ENCODE data around the gene HAS3. TPM values are rescaled to one million over a fixed set of nuclear protein-coding genes. Genes with fewer than 3 reads are reported as not detected.
A peak's percentile ranks its signal among the peaks of the same experiment; 100 is the strongest.

HAS3 gene, protein sequence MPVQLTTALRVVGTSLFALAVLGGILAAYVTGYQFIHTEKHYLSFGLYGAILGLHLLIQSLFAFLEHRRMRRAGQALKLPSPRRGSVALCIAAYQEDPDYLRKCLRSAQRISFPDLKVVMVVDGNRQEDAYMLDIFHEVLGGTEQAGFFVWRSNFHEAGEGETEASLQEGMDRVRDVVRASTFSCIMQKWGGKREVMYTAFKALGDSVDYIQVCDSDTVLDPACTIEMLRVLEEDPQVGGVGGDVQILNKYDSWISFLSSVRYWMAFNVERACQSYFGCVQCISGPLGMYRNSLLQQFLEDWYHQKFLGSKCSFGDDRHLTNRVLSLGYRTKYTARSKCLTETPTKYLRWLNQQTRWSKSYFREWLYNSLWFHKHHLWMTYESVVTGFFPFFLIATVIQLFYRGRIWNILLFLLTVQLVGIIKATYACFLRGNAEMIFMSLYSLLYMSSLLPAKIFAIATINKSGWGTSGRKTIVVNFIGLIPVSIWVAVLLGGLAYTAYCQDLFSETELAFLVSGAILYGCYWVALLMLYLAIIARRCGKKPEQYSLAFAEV
- total RNA-seq = 2.1 TPM
- 0.34 TPM for polyA plus RNA-seq (ENCODE audit: insufficient read depth, low read depth, low replicate concordance)
- long read RNA-seq, donor 1 = 0 reads
- long read RNA-seq, donor 2 = 0 reads
- long read RNA-seq, donor 3 = 0 reads
- long read RNA-seq, donor 4 = 0 reads
- long read RNA-seq, donor 5 = 0 reads
- long read RNA-seq, donor 6 = 0 reads
- long read RNA-seq, donor 7 = 0 reads
- long read RNA-seq, donor 8 = 0 reads
- long read RNA-seq, donor 9 = 0 reads
- long read RNA-seq, donor 10 = 0 reads

DNA sequence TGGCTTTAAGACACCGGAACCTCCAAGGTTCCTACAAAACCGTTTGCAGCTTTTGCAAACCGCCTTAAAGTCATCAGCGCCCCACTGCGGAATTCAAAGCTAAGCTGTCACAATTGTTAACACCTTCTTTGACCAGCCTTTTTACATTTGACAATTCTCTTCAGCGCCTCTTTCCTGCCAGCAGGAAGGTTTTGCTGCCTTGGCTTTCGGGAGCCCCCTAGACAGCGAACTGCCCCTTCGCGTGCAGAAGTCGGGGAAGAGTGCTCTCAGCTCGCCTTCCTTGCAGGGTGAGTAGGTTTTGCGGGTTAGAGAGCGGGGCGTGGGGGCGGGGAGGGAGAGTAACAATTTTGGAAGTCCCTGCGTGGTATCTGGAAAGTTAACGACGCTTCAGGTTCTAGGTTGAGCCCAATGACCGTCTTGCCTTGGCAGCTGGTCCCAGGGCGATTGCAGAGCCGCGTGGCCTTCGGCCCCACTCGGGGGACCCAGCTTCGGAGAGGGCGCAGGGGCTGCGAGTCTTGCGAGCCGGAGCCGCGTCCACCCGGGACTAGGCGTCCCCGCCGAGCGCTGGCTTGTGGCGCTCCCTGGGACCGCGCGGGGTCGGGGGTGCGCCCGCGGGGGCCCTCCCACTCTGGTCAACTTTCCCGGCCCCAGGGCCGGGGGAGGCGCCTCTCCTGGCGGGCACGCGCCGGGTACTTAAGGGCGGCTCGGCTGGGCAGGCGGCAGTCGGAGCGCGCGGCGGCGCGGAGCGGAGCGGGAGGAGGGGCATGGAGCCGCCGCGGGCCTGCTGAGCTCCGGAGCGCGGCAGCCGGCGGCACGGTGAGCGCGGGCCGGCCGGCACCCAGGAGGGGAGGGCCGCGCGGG, at the start of gene HAS3:
TSS of gene HAS3 (plus strand) at position 153 of the 861 bp plus-strand sequence. CDS start 3,743 bp downstream, outside the sequence.
- H3K4me1 ChIP-seq (ENCODE audit: control insufficient read depth in 2 of 3, insufficient read depth in 2 of 3, low read depth in 1 of 3, low read length in 3 of 3) = peaks cover 0 to 23% (median 3%) of the 10 kb centered on the region in 3 donors
- no peak within 1 kb of the TSS for H3K9ac ChIP-seq (ENCODE audit: low read length in 3 of 3)
- H3K27me3 ChIP-seq (ENCODE audit: control insufficient read depth, insufficient read depth, low read length) = no peaks in the 10 kb centered on the region
- H3K4me3 ChIP-seq (ENCODE audit: low read length in 3 of 3) = peak within 1 kb of the TSS; percentile 9 to 57 (median 51)
- FAIRE-seq (no peak), DNase-seq (peak; percentile 70 to 88 (median 81))
- H3K9me3 ChIP-seq (ENCODE audit: control insufficient read depth in 2 of 3, insufficient read depth in 1 of 3, low read length in 3 of 3) = no peaks in the 10 kb centered on the region
- peak within 1 kb of the TSS in 1 of 2 donors; percentile 49 for H3K27ac ChIP-seq (ENCODE audit: low read depth in 2 of 2, low read length in 2 of 2)
- TF ChIP-seq, protein P1, sequence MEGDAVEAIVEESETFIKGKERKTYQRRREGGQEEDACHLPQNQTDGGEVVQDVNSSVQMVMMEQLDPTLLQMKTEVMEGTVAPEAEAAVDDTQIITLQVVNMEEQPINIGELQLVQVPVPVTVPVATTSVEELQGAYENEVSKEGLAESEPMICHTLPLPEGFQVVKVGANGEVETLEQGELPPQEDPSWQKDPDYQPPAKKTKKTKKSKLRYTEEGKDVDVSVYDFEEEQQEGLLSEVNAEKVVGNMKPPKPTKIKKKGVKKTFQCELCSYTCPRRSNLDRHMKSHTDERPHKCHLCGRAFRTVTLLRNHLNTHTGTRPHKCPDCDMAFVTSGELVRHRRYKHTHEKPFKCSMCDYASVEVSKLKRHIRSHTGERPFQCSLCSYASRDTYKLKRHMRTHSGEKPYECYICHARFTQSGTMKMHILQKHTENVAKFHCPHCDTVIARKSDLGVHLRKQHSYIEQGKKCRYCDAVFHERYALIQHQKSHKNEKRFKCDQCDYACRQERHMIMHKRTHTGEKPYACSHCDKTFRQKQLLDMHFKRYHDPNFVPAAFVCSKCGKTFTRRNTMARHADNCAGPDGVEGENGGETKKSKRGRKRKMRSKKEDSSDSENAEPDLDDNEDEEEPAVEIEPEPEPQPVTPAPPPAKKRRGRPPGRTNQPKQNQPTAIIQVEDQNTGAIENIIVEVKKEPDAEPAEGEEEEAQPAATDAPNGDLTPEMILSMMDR (IDR thresholded peaks at IDR 0.05; ENCODE audit: borderline replicate concordance, extremely low read depth, insufficient read depth) = peak; percentile 24
- peaks cover 0 to 2% (median 0%) of the 10 kb centered on the region in 3 donors for H3K36me3 ChIP-seq (ENCODE audit: control insufficient read depth in 2 of 3, insufficient read depth in 3 of 3, low read length in 3 of 3)
- intact Hi-C loops (cut with DNase I) = no loop called here

DNA sequence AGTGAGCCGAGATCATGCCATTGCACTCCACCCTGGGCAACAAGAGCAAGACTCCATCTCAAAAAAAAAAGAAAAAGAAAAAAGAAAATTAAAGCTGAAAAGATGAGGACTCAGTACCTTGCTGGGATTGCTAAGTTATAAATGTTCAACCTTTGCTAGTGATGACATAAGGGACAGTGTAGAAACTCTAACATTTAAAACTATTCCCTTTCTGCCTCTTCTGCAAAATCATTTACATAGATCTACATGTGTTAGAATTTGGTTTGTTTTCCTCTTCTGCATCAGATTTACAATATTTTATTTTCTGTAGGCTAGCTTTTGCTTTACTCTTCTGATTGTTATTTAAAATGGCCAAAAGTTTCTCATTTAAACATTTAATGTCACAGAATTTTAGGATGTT, 49.5 kb upstream of the HAS3 start:
- no peak overlapping the region for H3K4me3 ChIP-seq (ENCODE audit: low read length in 3 of 3)

DNA sequence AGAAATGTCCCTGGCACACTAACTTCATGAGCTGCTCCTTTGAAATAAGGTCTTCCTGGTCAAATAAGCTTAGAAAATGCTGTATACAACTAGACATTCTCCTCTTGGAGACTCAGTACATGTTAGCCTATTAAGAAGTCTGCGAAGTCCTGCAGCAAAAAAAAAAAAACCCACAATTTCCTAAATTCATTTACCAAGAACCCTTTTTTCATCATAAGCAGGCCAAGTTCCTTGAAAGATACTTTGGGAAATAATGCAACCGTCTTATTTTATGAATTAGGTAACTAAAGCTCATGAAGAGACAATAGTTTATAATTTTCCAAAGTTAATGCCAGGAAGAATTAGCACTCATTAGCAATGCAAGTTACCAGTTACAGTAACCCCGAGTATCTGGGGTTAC, 49.0 kb upstream of the HAS3 start:
- Histone ChIP-seq H3K27me3 (ENCODE audit: control insufficient read depth, insufficient read depth, low read length) (no peaks in the 10 kb centered on the region), H3K4me1 (ENCODE audit: control insufficient read depth in 2 of 3, insufficient read depth in 2 of 3, low read depth in 1 of 3, low read length in 3 of 3) (peaks cover 0 to 2% (median 0%) of the 10 kb centered on the region in 3 donors), H3K4me3 (ENCODE audit: low read length in 3 of 3) (no peak overlapping the region), H3K9ac (ENCODE audit: low read length in 3 of 3) (no peak overlapping the region), H3K9me3 (ENCODE audit: control insufficient read depth in 2 of 3, insufficient read depth in 1 of 3, low read length in 3 of 3) (no peaks in the 10 kb centered on the region), H3K36me3 (ENCODE audit: control insufficient read depth in 2 of 3, insufficient read depth in 3 of 3, low read length in 3 of 3) (no peaks in the 10 kb centered on the region), H3K27ac (ENCODE audit: low read depth in 2 of 2, low read length in 2 of 2) (no peak overlapping the region)
- DNase-seq (no peak), FAIRE-seq (no peak)
- intact Hi-C loops (cut with DNase I) = no loop called here
- TF ChIP-seq, protein P1 (IDR thresholded peaks at IDR 0.05; ENCODE audit: borderline replicate concordance, extremely low read depth, insufficient read depth) = no peak

More for the DNA sequence above, 49.5 kb upstream of the HAS3 start:
- TF ChIP-seq, protein P1 (IDR thresholded peaks at IDR 0.05; ENCODE audit: borderline replicate concordance, extremely low read depth, insufficient read depth) = no peak
- Histone ChIP-seq H3K9ac (ENCODE audit: low read length in 3 of 3) (no peak overlapping the region), H3K36me3 (ENCODE audit: control insufficient read depth in 2 of 3, insufficient read depth in 3 of 3, low read length in 3 of 3) (no peaks in the 10 kb centered on the region), H3K27ac (ENCODE audit: low read depth in 2 of 2, low read length in 2 of 2) (no peak overlapping the region), H3K9me3 (ENCODE audit: control insufficient read depth in 2 of 3, insufficient read depth in 1 of 3, low read length in 3 of 3) (no peaks in the 10 kb centered on the region), H3K4me1 (ENCODE audit: control insufficient read depth in 2 of 3, insufficient read depth in 2 of 3, low read depth in 1 of 3, low read length in 3 of 3) (peaks cover 0 to 2% (median 0%) of the 10 kb centered on the region in 3 donors), H3K27me3 (ENCODE audit: control insufficient read depth, insufficient read depth, low read length) (no peaks in the 10 kb centered on the region)
- DNase-seq = no peak
- FAIRE-seq = no peak
- intact Hi-C loops (cut with DNase I) = no loop called here
